ENCODE results near the gene SLC37A4. TPM values are rescaled to one million over a fixed set of nuclear protein-coding genes. Genes with fewer than 3 reads are reported as not detected.

SLC37A4 gene
- total and polyA plus RNA-seq, 2 of the 8 experiments (the other 6 are each of a cell fraction or from before 2014, with no cell fraction given) = 35.1 to 91.9 TPM

DNA sequence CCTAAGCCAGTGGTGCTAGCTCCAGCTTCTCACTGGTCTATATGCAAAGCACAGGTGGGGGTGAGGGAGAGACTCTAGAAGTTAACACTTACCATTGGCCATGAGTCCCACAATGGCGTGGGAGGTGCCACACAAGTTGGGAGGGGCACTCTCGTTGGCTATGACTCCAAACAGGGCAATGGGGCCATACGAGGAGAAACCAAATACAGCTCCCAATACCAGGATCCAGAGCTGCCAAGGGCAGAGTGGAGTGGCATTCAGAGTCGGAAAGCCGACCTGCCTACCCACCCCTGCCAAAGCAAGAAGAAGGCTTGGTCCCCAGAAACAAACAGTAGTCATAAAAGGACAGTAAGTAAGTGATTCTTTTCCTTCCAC is 5.6 kb downstream of the SLC37A4 start:
- Histone ChIP-seq H3K27ac (ENCODE audit: low read depth, low read length) (no peak overlapping the region), H3K9ac (replicated peaks in 1 of 4; ENCODE audit: extremely low read depth in 1 of 4, low read depth in 3 of 4, low read length in 3 of 4) (no peak overlapping the region), H3K36me3 (ENCODE audit: control insufficient read depth in 2 of 4, insufficient read depth in 4 of 4, low read length in 3 of 4) (peaks cover 14 to 66% (median 37%) of the 10 kb centered on the region in 4 experiments), H3K14ac (ENCODE audit: insufficient read length) (no peak overlapping the region), H3K79me2 (ENCODE audit: control insufficient read depth in 1 of 2, insufficient read depth in 2 of 2, low read length in 2 of 2) (peaks cover under 1 to 32% of the 10 kb centered on the region in 2 experiments; a peak in 3 of 4 replicates), H3K4me1 (replicated peaks in 1 of 4; ENCODE audit: control insufficient read depth in 3 of 4, insufficient read depth in 4 of 4, low read length in 3 of 4) (peaks cover 6 to 13% (median 11%) of the 10 kb centered on the region in 4 experiments), H3K18ac (ENCODE audit: extremely low read depth, low read length) (no peak overlapping the region), H4K91ac (replicated peaks; ENCODE audit: insufficient read length, low read length) (no peak overlapping the region), H3K4me3 (ENCODE audit: extremely low read depth in 1 of 4, insufficient read depth in 2 of 4, low read depth in 3 of 4, low read length in 4 of 4) (no peak overlapping the region), H2AFZ (ENCODE audit: low read length) (no peak overlapping the region), H3K4ac (replicated peaks; ENCODE audit: insufficient read length, low read depth, low read length) (no peak overlapping the region), H3K4me2 (ENCODE audit: insufficient read depth in 1 of 2, low read depth in 2 of 2, low read length in 2 of 2) (no peak overlapping the region), H3K23ac (ENCODE audit: insufficient read length) (no peak overlapping the region), H3K9me3 (ENCODE audit: insufficient read depth in 2 of 2, low read depth in 1 of 2, low read length in 1 of 2) (no peaks in the 10 kb centered on the region), H3K27me3 (replicated peaks in 1 of 4; ENCODE audit: control insufficient read depth in 3 of 4, extremely low read depth in 1 of 4, insufficient read depth in 3 of 4, low read length in 3 of 4) (no peaks in the 10 kb centered on the region), H4K5ac (ENCODE audit: insufficient read length, low read depth, low read length) (no peak overlapping the region), H3K23me2 (ENCODE audit: low read depth, low read length) (peaks cover 5% of the 10 kb centered on the region; the same call in 1 of the 2 replicates), H2BK12ac (ENCODE audit: low read depth, low read length) (no peak overlapping the region), H3K79me1 (ENCODE audit: low read depth, low read length) (peaks cover 17% of the 10 kb centered on the region), H2BK5ac (ENCODE audit: low read depth, low read length) (no peak overlapping the region), H2AK5ac (ENCODE audit: low read depth, low read length) (no peak overlapping the region), H3K56ac (replicated peaks; ENCODE audit: insufficient read length, low read depth, low read length) (no peak overlapping the region), H4K20me1 (replicated peaks in 1 of 2; ENCODE audit: control insufficient read depth in 1 of 2, insufficient read depth in 2 of 2, low read length in 2 of 2) (peaks cover 3 to 18% of the 10 kb centered on the region in 2 experiments), H4K8ac (ENCODE audit: extremely low read depth, insufficient read depth, low read length) (no peak overlapping the region), H2BK20ac (ENCODE audit: low read length) (no peak overlapping the region), H2BK15ac (ENCODE audit: low read length) (no peak overlapping the region), H2BK120ac (replicated peaks; ENCODE audit: low read depth, low read length) (no peak overlapping the region)
- CTCF ChIA-PET (ENCODE audit: partially characterized antibody) = interaction anchor here (0.8 to 1.2 kb wide), 4 partner anchors 9 to 281 kb away, joined by 3 to 5 read pairs (median 3); partner anchors contain the start of gene VPS11
- DNase-seq (ENCODE audit: low read depth in 1 of 2, low spot score in 2 of 2) (no peak), FAIRE-seq (no peak)
- WGBS, 2 experiments (ENCODE audit: extremely low coverage in 1 of 2, insufficient coverage in 1 of 2, insufficient read length in 1 of 2, insufficient replicate concordance in 2 of 2, low coverage in 1 of 2, low lambda C conversion rate in 2 of 2, missing lambda C conversion rate in 1 of 2) = 86% methylated on average over 5 of the region's 5 CpGs; no CpG with 5 or more reads in 1 of the 2 experiments
- POLR2A ChIA-PET (ENCODE audit: partially characterized antibody) = interaction anchor here (0.7 to 9.7 kb wide), 12 partner anchors 12 to 70 kb away, joined by 3 to 224 read pairs (median 4); partner anchors contain the start of genes HYOU1, RPS25 and TRAPPC4
- TF ChIP-seq RNF2 (IDR thresholded peaks at IDR 0.05; ENCODE audit: borderline replicate concordance, low read depth, low read length, missing control alignments, poor library complexity, severe bottlenecking) (no peak), YY1 (IDR thresholded peaks at IDR 0.05; ENCODE audit: low read depth, low read length) (no peak), SP2 (IDR thresholded peaks at IDR 0.05; ENCODE audit: low read length) (no peak), HDAC6 (IDR thresholded peaks at IDR 0.05; ENCODE audit: low read depth, low read length) (no peak), HDAC2 (IDR thresholded peaks at IDR 0.05; ENCODE audit: borderline replicate concordance in 1 of 2, low read depth in 2 of 2, low read length in 2 of 2) (no peak), ATF3 (IDR thresholded peaks at IDR 0.05; ENCODE audit: insufficient read depth, low read depth, low read length) (no peak), EZH2 (IDR thresholded peaks at IDR 0.05; ENCODE audit: low read depth, low read length, severe bottlenecking) (no peak), KDM5A (IDR thresholded peaks at IDR 0.05; ENCODE audit: low read length) (no peak), POLR2AphosphoS5 (IDR thresholded peaks at IDR 0.05; ENCODE audit: low read depth, low read length) (no peak), BCL11A (IDR thresholded peaks at IDR 0.05; ENCODE audit: low read depth in 2 of 2, low read length in 2 of 2) (no peak), KDM1A (IDR thresholded peaks at IDR 0.05; ENCODE audit: borderline replicate concordance, low read length) (no peak)
- TF ChIP-seq, protein P1, sequence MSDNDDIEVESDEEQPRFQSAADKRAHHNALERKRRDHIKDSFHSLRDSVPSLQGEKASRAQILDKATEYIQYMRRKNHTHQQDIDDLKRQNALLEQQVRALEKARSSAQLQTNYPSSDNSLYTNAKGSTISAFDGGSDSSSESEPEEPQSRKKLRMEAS (IDR thresholded peaks at IDR 0.05) = no peak
